SKM-1 treated with dmso at 0.1 percent for 144 hours (cell line): ENCODE data around the gene SVEP1.
"Not testable (repeated sequence)": the region's sequence is repeated elsewhere in the genome, so short reads cannot be mapped to it uniquely, and the experiment has no call there.

Experiments
- DNase-seq: peaks from one replicate; lab custom pipeline; 2025; ENCODE audit not compliant: unreplicated experiment; lab: John Stamatoyannopoulos, UW

SVEP1 gene

GRCh38 chr9:110383491-110383890 lies 196.1 kb downstream of the SVEP1 start:
- no peak for DNase-seq

DNA sequence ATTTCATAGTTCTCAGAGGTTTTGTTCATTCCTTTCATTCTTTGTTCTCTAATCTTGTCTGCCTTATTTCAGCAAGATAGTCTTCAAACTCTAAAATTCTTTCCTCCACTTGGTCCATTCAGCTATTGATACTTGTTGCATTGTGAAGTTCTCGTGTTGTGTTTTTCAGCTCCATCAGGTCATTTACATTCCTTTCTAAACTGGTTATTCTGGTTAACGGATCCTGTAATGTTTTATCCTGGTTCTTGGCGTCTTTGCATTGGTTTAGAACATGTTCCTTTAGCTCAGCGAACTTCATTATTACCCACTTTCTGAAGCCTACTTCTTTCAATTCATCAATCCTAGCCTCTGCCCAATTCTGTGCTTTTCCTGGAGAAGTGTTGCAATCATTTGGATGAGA lies 196.8 kb downstream of the SVEP1 start:
- DNase-seq: no peak

- no peak for DNase-seq
These were observed 208.0 kb downstream of the SVEP1 start for GRCh38 chr9:110371411-110372007.

DNA sequence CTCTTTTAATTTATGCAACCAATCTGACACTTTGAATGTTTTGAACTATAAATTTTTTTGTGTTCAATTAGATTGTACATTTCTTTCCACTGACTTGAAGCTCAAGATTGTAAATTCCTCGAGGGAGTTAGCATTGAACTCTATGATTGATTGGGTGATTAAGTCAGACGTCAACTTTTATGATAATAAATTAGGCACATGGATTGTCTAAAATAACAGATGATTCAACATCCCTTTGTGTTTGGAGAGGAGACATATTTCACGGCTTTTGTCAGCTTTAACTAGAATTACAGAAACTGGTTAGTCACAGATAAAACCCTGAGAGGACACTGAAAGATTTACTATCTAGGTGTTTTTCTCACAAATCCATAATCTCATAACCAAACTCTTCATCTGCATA lies 209.2 kb downstream of the SVEP1 start:
- no peak for DNase-seq

DNA sequence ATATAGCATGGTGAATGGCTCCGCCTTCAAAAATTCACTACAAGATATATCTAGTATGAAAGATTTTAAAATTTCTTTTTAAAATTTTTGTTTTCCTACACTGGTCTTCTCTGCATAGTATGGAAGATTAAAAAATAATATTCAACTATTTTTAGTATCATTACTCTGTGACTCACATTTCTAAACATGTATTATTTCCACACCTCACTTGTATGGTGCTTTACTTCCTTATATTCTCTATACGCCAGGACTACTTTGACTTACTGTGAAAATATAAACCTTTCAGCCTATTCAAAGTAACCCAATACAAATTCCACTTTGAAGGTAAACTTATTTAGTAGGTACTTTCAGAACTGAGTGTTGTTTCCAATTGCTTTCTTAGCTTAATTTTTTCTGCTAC lies 215.1 kb downstream of the SVEP1 start:
- DNase-seq: no peak

GRCh38 chr9:110358992-110359391 lies 220.5 kb downstream of the SVEP1 start:
- DNase-seq: not testable (repeated sequence)

DNA sequence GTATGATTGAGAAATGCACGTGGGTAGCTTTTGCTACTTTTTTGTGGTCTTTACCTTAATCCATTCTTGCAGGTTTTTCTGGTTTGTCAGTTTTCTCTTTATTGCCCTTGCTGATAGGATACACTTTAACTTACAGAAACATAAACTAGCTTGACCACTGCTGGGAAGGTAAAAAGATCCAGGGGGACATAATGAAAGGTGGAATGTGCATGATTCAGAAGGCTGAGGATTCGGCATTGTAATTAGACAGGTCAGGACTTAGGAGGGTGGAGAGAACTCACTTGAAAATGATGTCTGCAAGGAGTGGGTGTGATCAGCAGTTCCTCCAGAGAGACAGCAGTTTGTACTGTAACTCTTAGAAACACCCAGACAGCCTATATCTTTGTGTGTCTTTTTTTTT lies 222.0 kb downstream of the SVEP1 start:
- DNase-seq: no peak

DNA sequence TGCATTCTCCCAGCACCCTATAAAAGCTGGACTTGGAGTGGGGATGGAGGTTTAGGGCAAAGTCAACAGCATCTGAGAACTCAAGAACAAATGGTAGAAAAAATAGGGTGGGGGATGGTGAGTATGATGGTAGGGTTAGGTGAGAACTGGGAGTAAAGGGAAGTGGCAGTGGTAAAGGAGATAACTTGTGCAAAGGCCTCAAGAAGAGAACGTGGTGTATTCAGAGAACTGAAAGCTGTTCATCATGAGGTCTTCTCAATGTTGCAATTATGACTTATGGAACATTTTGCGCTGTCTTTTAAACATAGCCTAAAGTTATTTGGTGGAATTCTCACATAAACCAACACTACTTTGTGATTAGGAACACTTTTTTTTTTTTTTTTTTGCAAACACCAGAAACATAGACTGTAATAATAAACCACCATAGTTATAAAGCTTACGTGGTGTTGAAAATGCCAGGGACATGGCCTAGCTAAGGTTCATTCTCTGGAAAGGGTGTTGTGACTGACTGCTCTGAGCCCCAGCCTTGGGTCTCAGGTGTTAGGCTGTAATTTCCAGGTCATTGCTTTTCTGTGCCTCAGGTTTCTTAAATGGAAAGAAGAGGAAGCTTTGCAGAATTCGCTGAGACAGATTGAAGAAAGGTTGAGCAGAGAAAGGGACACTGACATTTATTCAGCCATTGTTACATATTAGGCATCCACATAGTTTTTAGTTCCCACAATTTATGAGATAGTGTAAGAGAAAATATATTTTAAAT lies 222.7 kb downstream of the SVEP1 start:
- peak; percentile 33 for DNase-seq

DNA sequence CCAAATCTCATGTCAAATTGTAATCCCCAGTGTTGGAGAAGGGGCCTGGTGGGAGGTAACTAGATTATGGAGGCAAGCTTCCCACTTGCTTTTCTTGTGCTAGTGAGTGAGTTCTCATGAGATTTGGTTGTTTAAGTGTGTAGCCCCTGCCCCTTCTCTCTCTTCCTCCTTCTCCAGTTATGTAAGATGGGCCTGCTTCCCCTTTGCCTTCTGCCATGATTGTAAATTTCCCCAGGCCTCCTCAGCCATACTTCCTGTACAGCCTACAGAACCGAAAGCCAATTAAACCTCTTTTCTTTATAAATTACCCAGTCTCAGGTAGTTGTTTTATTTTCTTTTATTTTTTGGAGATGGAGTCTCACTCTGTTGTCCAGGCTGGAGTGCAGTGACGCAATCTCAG lies 223.6 kb downstream of the SVEP1 start:
- DNase-seq: peak; percentile 24

DNA sequence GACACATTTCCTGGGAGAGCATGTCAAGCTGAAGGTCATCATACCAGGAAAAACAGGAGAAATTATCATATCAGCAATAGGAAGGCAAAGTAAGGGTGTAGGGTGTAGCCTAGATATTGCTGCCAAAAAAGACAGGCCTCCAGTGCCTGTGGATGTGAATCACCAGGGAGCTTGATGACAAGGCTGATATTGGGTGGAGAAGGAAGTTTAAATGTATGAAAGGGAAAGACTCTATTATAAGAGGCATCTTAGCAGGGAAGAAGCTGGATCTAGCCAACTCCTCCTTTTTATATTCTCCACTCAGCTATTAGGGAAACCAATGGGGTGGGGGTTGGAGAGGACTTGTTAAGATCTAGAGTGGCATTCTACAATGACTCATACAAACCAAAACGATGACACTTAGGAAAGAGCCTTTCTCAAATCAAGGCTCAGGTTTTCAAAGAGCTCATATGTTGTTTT lies 228.5 kb downstream of the SVEP1 start:
- DNase-seq: no peak

GRCh38 chr9:110346325-110346724 lies 233.2 kb downstream of the SVEP1 start:
- no peak for DNase-seq

- DNase-seq: no peak
These were observed 234.7 kb downstream of the SVEP1 start for GRCh38 chr9:110344821-110345220.

DNA sequence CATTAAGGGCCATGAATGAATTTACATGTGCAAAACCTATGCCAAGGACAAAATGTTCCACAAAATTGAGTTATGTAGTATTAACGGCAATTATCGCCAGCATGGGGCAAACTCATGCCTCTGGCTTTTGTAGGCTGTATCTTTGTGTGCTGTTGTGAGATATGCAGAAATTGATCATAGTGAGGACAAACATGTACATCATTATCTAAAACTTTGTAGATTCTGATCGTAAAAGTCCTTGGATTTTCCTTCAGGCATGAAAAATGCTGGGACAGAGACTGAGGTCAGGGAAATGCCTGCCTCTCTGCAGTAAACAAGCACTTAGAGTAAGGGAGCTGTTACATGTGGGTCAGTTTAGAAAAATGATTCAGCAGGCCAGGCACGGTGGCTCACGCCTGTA lies 236.0 kb downstream of the SVEP1 start:
- DNase-seq: no peak

DNA sequence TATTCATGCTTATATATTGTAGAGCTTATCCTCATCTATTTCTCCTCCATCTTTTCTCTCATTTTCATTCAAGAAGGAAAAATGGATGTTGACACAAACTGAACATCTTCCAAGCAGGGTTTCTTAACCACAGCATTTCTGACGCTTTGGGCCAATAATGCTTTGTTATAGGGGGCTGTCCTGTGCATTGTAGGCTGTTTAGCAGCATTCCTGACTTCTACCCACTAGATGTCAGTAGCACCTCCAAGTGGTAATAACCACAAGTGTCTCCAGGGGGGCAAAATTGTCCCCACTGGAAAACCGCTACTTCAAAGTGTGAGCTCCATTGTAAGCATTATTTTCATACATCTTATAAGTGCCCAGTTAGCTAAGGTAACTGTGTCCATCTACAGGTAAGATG lies 239.2 kb downstream of the SVEP1 start:
- no peak for DNase-seq

- DNase-seq: no peak
These were observed 241.4 kb downstream of the SVEP1 start for GRCh38 chr9:110338143-110338542.

DNA sequence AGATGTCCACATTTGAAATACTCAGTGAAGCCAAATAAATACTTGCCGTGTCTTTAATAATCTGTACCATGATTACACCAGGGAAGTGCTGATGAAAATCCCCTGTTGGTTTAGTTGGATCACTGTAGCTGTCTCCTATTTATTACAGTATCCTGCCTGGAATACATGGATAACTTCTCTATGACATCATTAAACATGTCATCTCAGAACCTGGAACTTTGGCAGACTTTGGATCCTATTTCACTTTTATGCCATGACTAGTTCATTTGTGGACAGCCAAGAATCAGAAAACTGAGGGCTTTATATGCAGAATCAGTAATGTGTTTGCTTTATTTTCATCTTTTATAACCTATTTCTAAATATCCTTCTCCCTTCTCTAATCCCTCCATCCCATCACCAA lies 241.8 kb downstream of the SVEP1 start, which contains the start of gene TXNDC8:
TSS of gene TXNDC8 (minus strand) at position 137 of the 400 bp plus-strand sequence.
- no peak for DNase-seq

GRCh38 chr9:110336363-110336762 lies 243.2 kb downstream of the SVEP1 start:
- DNase-seq: no peak

DNA sequence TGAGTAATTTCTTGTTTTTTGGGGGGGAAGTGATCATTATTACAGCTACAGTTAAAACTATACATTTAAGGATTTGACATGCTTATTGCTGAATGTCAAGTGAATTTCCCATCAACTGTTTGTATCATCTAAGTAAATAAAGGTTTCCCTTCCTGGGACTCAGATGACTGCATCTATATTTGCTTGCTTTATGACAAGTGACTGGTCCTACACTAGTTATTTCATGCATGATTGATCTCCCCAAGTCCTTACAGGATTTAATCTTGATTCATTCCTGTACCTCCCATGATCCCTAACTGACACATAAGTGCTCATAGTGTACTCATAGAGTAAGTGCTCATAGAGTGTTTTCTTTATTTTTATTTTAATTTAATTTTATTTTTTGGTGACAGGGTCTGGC lies 244.7 kb downstream of the SVEP1 start:
- no peak for DNase-seq

DNA sequence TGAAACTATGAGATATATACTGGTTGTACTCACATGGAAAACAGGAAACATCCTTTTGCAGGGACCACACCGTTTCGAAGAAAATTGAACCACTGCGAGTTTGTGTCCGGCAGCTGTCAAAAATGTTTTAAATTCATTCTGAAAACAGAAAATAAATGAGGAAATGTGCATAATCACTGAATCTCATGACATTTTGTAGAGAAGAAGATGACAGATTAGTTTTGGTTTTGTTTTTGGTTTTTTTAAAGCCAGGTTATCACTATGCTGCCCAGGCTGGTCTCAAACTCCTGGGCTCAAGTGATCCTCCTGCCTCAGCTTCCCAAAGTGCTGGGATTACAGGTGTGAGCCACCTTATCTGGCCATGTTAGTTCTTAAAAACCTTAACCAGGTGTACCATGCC lies 245.4 kb downstream of the SVEP1 start:
- no peak for DNase-seq

- no peak for DNase-seq
These were observed 246.8 kb downstream of the SVEP1 start for GRCh38 chr9:110332766-110333165.

DNA sequence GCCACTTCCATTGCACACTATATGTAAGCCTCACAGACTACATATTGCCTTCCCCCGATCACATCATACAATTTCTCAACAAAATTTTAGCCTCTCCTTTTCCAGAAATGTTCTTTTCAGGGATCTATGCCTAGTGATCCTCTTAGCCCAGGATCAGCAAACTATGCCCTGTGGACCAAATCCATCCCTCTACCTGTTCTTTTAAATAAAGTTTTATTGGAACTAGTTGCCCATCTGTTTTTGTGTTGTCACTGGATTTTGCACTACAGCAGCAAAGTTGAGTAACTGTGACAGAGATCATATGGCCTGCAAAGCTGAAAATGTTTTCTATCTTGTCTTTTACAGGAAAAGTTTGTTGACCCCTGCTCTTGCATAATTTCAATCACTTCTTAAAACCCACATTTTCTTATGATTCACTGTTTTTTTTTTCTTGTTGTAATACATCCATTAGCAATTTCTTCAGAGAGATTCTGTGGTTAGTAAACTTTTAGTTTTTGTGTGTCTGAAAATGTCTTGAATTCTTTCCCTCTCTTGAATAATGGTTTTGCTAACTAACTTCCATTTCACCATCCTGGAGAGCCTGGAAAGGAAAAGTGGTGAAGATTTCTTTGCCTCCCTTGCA lies 248.9 kb downstream of the SVEP1 start:
- no peak for DNase-seq

GRCh38 chr9:110329639-110330230 lies 249.8 kb downstream of the SVEP1 start:
- peak; percentile 2 for DNase-seq
